Ishikawa (cell line): ENCODE data around the gene TPD52L2.

Experiments used
- CEBPB ChIP-seq: IDR thresholded peaks from 2 replicates; pipeline ENCODE4 v1.6.1; 2012
- CREB1 ChIP-seq: IDR thresholded peaks from 2 replicates; pipeline ENCODE4 v1.6.1; 2012; ENCODE audit warnings: low read depth
- EGR1 ChIP-seq: IDR thresholded peaks from 2 replicates; pipeline ENCODE4 v1.6.1; 2012
- EP300 ChIP-seq: IDR thresholded peaks from 2 replicates; pipeline ENCODE4 v1.6.1; 2012; ENCODE audit warnings: borderline replicate concordance
- FOXM1 ChIP-seq: IDR thresholded peaks from 2 replicates; pipeline ENCODE4 v1.6.1; 2012; ENCODE audit warnings: low read depth, borderline replicate concordance
- MAX ChIP-seq: IDR thresholded peaks from 2 replicates; pipeline ENCODE4 v1.6.1; 2012
- NFIC ChIP-seq: IDR thresholded peaks from 2 replicates; pipeline ENCODE4 v1.6.1; 2012
- RAD21 ChIP-seq: IDR thresholded peaks from 2 replicates; pipeline ENCODE4 v1.6.1; 2012; ENCODE audit warnings: low read depth
- REST ChIP-seq: IDR thresholded peaks from 2 replicates; pipeline ENCODE4 v1.6.1; 2012; ENCODE audit warnings: low read depth, mild to moderate bottlenecking
- TAF1 ChIP-seq: IDR thresholded peaks from 2 replicates; pipeline ENCODE4 v1.6.1; 2012; ENCODE audit warnings: low read depth, mild to moderate bottlenecking
- TCF12 ChIP-seq: IDR thresholded peaks from 2 replicates; pipeline ENCODE4 v1.6.1; 2012; ENCODE audit warnings: low read depth
- TEAD4 ChIP-seq: IDR thresholded peaks from 2 replicates; pipeline ENCODE4 v1.6.1; 2012
- USF1 ChIP-seq: IDR thresholded peaks from 2 replicates; pipeline ENCODE4 v1.6.1; 2012
- YY1 ChIP-seq: IDR thresholded peaks from 2 replicates; pipeline ENCODE4 v1.6.1; 2012; ENCODE audit warnings: low read depth
- ZBTB7A ChIP-seq: IDR thresholded peaks from 2 replicates; pipeline ENCODE4 v1.6.1; 2012; ENCODE audit warnings: low read depth

Gene TPD52L2

GRCh38 chr20:63859166-63859699 is 5.8 kb upstream of the TPD52L2 start:
- TF ChIP-seq MAX (no peak), REST (no peak), YY1 (no peak), USF1 (no peak)

GRCh38 chr20:63860325-63861051 is 4.6 kb upstream of the TPD52L2 start:
- TF ChIP-seq TCF12 = no peak
- TF ChIP-seq FOXM1 = no peak
- TF ChIP-seq CREB1 = no peak

- no peak for TF ChIP-seq TCF12
- TF ChIP-seq USF1 = no peak
- TF ChIP-seq RAD21 = no peak
- TF ChIP-seq MAX = no peak
- no peak for TF ChIP-seq CEBPB
- TF ChIP-seq TAF1 = no peak
- TF ChIP-seq REST = no peak
- no peak for TF ChIP-seq EP300
- TF ChIP-seq NFIC = no peak
- no peak for TF ChIP-seq EGR1
- no peak for TF ChIP-seq CREB1
- no peak for TF ChIP-seq TEAD4
- no peak for TF ChIP-seq ZBTB7A
Measured at GRCh38 chr20:63861365-63861934, 3.6 kb upstream of the TPD52L2 start, which contains the start of gene ABHD16B. ABHD16B (plus strand) TSS chr20:63861498; CDS start chr20:63861541, 43 bp downstream.

- TF ChIP-seq ZBTB7A (no peak), TAF1 (no peak)
Measured at GRCh38 chr20:63861981-63862901, 2.8 kb upstream of the TPD52L2 start.

- no peak for TF ChIP-seq USF1
- no peak for TF ChIP-seq EGR1
- no peak for TF ChIP-seq EP300
- TF ChIP-seq TCF12 = no peak
- no peak for TF ChIP-seq TEAD4
- TF ChIP-seq RAD21 = no peak
- no peak for TF ChIP-seq YY1
- no peak for TF ChIP-seq TAF1
- TF ChIP-seq FOXM1 = no peak
- TF ChIP-seq NFIC = no peak
Measured at GRCh38 chr20:63863021-63863797, 1.9 kb upstream of the TPD52L2 start.
